ENCODE measurements around the gene C2orf76.

The C2orf76 gene

GRCh38 chr2:119260646-119261492 is 105.8 kb downstream of the C2orf76 start:
- no peak for DNase-seq

DNA sequence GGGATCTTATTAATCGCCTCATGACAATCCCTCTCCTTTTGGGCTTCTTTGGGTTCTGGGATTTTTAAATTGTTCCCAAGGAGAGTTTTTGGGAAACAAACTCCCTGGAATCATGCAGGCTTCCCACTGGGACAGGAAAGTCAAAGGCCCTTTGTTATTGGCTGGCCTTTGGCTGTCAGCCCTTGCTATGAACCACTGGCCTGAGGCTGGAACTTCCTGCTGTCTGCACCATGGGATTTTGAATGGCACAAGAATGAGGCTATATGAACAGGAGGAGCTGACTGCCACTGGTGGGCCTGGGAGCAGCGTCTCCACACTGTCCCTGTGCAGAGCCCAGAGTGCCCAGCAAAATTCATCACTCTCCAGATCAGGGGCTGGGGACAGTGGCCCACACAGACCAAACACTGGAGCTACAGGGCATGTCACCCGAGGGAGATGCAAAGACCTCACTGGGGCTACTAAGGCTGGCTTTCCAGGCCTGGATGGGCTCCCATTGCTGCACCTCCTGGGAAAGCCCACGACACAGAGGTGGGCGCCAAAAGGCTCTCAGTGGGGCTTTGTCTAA is 107.3 kb downstream of the C2orf76 start:
- DNase-seq, result no peak

DNA sequence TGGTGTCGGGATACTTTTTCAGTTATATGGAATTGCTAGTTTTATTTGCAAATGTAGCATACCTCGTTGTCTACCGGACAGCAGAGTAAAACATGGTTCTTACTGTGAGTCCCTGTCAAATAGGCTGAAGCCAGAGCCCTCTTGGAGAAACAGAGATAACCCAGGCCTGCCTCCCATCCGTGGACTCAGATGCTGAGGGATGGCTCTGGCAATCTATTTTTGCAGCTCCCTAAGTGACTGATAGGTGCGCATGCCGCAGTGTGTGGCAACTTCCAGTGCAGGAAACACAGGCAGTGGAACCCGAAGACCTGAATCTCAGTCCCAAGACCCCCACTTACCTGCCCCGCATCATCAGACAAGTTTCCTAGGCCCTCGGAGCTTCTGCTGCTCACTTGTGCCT is 109.4 kb downstream of the C2orf76 start:
- no peak for DNase-seq

GRCh38 chr2:119256582-119256921 is 110.1 kb downstream of the C2orf76 start:
- no peak for DNase-seq

GRCh38 chr2:119255760-119256581 is 110.7 kb downstream of the C2orf76 start:
- no peak for DNase-seq

- DNase-seq, result no peak
These were observed 112.0 kb downstream of the C2orf76 start for GRCh38 chr2:119254601-119255080.

- no peak for DNase-seq
These were observed 112.7 kb downstream of the C2orf76 start for GRCh38 chr2:119253760-119254600.

GRCh38 chr2:119253114-119253702 is 113.4 kb downstream of the C2orf76 start:
- no peak for DNase-seq
